B cell (primary cell): ENCODE data around the gene ELMO1.

Source experiments
- EZH2 ChIP-seq: IDR thresholded peaks from 2 replicates; pipeline ENCODE4 v1.6.1; 2012; ENCODE audit warnings: borderline replicate concordance, low read depth, mild to moderate bottlenecking, moderate library complexity, low read length; ENCODE audit not compliant: insufficient read depth, poor library complexity, severe bottlenecking
- TF ChIP-seq, protein P1 (sequence below): fragments of 200-600 bp; IDR thresholded peaks from one replicate; pipeline ENCODE4 v1.8.0; 2022; ENCODE audit warnings: antibody characterized with exemption, mild to moderate bottlenecking

- TF ChIP-seq, protein P1, sequence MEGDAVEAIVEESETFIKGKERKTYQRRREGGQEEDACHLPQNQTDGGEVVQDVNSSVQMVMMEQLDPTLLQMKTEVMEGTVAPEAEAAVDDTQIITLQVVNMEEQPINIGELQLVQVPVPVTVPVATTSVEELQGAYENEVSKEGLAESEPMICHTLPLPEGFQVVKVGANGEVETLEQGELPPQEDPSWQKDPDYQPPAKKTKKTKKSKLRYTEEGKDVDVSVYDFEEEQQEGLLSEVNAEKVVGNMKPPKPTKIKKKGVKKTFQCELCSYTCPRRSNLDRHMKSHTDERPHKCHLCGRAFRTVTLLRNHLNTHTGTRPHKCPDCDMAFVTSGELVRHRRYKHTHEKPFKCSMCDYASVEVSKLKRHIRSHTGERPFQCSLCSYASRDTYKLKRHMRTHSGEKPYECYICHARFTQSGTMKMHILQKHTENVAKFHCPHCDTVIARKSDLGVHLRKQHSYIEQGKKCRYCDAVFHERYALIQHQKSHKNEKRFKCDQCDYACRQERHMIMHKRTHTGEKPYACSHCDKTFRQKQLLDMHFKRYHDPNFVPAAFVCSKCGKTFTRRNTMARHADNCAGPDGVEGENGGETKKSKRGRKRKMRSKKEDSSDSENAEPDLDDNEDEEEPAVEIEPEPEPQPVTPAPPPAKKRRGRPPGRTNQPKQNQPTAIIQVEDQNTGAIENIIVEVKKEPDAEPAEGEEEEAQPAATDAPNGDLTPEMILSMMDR = no peak
- TF ChIP-seq EZH2 = no peak
Observed at GRCh38 chr7:37193087-37193774, 255.4 kb downstream of the ELMO1 start.
